H1 (cell line): Measurements from ENCODE around the gene SLC24A3.

Experiments used
- EZH2 ChIP-seq: fragments of 200-600 bp; sonication (generic); IDR thresholded peaks from 2 replicates; pipeline ENCODE4 v1.7.1; 2012; ENCODE audit warnings: low read depth, mild to moderate bottlenecking, moderate library complexity, low read length, inconsistent platforms; ENCODE audit not compliant: severe bottlenecking
- HDAC2 ChIP-seq, 2 experiments: fragments of 300-600 bp in 1 of 2; sonication (generic) in 1 of 2; IDR thresholded peaks; 2 replicates each; pipeline ENCODE4 v1.6.1; 2011 to 2012; ENCODE audit warnings: low read depth in 2 of 2, low read length in 2 of 2, mild to moderate bottlenecking in 2 of 2, moderate library complexity in 2 of 2, borderline replicate concordance in 1 of 2, inconsistent platforms in 1 of 2
- MAX ChIP-seq: IDR thresholded peaks from 2 replicates; pipeline ENCODE4 v1.6.1; 2012; ENCODE audit warnings: inconsistent platforms
- YY1 ChIP-seq: IDR thresholded peaks from 2 replicates; pipeline ENCODE4 v1.6.1; 2011; ENCODE audit warnings: low read depth, mild to moderate bottlenecking, low read length

- TF ChIP-seq EZH2 (no peak), MAX (no peak), HDAC2 (IDR thresholded peaks at IDR 0.05; ENCODE audit: borderline replicate concordance in 1 of 2, low read depth in 2 of 2, low read length in 2 of 2) (no peak), YY1 (no peak)
Measured at GRCh38 chr20:19254956-19255355, 42.5 kb downstream of the SLC24A3 start.
